ENCODE measurements around the gene NDUFA1.

GRCh38 chrX:119895843-119896326 is 24.3 kb downstream of the NDUFA1 start, which contains the start of gene AKAP14:
- no peak for TF ChIP-seq CTCF (IDR thresholded peaks at IDR 0.05 in 2 of 3, conservative IDR thresholded peaks at IDR 0.05 in 1 of 3; ENCODE audit: insufficient read depth in 2 of 3, low read depth in 1 of 3, low read length in 3 of 3)
- TF ChIP-seq ZNF277 (CRISPR knock-in tag; IDR thresholded peaks at IDR 0.05; ENCODE audit: borderline replicate concordance), result no peak
- no peak for TF ChIP-seq MTA2 (IDR thresholded peaks at IDR 0.05; ENCODE audit: low read depth)
- no peak for TF ChIP-seq SNRNP70 (optimal IDR thresholded peaks at IDR 0.05; ENCODE audit: low read depth, low read length)
- no peak for TF ChIP-seq GATAD2B (IDR thresholded peaks at IDR 0.05; ENCODE audit: borderline replicate concordance)
- no peak for TF ChIP-seq ZNF143 (CRISPR knock-in tag; IDR thresholded peaks at IDR 0.05)
- TF ChIP-seq RFX7 (CRISPR knock-in tag; IDR thresholded peaks at IDR 0.05), result no peak
- no peak for TF ChIP-seq CC2D1A (IDR thresholded peaks at IDR 0.05)
- TF ChIP-seq SREBF2 (CRISPR knock-in tag; IDR thresholded peaks at IDR 0.05), result no peak

Measured in K562 (cell line).